Subcutaneous adipose tissue (tissue), 4 donors: ENCODE results near the gene RPS15A. TPM values are rescaled to one million over a fixed set of nuclear protein-coding genes. Genes with fewer than 3 reads are reported as not detected.

Experiments
- CTCF ChIP-seq: fragments of 450-650 bp; IDR thresholded peaks from one replicate; pipeline ENCODE4 v1.5.1; 2016; ENCODE audit warnings: low read depth, mild to moderate bottlenecking, control low read depth, antibody characterized with exemption, moderate library complexity
- total RNA-seq, 4 donors: library from RNA; depleted of rRNA; stranded (reverse); fragments of >200 nt; gene quantifications; one replicate each; pipeline ENCODE4 v1.1.0, GENCODE V29; 2016

RPS15A gene
- total RNA-seq, result 1,000 to 10,000 TPM; 1,382 to 2,144 (median 2,003) TPM

- TF ChIP-seq CTCF, result no peak
These were observed at the start of gene RPS15A for GRCh38 chr16:18789850-18790706. TSS of gene RPS15A (minus strand) at chr16:18790334. CDS start at chr16:18789113, 1,221 bp downstream.

- TF ChIP-seq CTCF, result no peak
These were observed 49.4 kb upstream of the RPS15A start for GRCh38 chr16:18839555-18839954.

GRCh38 chr16:18836702-18837101, 46.6 kb upstream of the RPS15A start:
- TF ChIP-seq CTCF, result no peak

- no peak for TF ChIP-seq CTCF
These were observed 44.7 kb upstream of the RPS15A start for GRCh38 chr16:18834864-18835263.

- no peak for TF ChIP-seq CTCF
These were observed 43.8 kb upstream of the RPS15A start for GRCh38 chr16:18833707-18834505.

- no peak for TF ChIP-seq CTCF
These were observed 42.5 kb upstream of the RPS15A start for GRCh38 chr16:18832613-18833012.

GRCh38 chr16:18832006-18832405, 41.9 kb upstream of the RPS15A start:
- TF ChIP-seq CTCF, result no peak
